K562 (cell line): ENCODE measurements around the gene DHDH. TPM values are rescaled to one million over a fixed set of nuclear protein-coding genes. Genes with fewer than 3 reads are reported as not detected.

ENCODE experiments used
- BRD9 ChIP-seq: fragments of 450-650 bp; IDR thresholded peaks from 2 replicates; pipeline ENCODE4 v1.6.1; 2018; ENCODE audit warnings: low read depth; ENCODE audit not compliant: partially characterized antibody
- ESRRA ChIP-seq: fragments of 450-650 bp; IDR thresholded peaks from 2 replicates; pipeline ENCODE4 v1.6.1; 2014; ENCODE audit warnings: low read depth, mild to moderate bottlenecking, moderate library complexity, borderline replicate concordance
- FOXJ2 ChIP-seq: fragments of 200-800 bp; sonication (Bioruptor generic); IDR thresholded peaks from 2 replicates; pipeline ENCODE4 v1.6.1; 2016; ENCODE audit warnings: missing genetic modification characterization, missing compliant biosample characterization
- HDGF ChIP-seq: fragments of 450-650 bp; IDR thresholded peaks from 2 replicates; pipeline ENCODE4 v1.6.1; 2016
- KAT7 ChIP-seq: sonication (generic); formaldehyde crosslinking; IDR thresholded peaks from 2 replicates; pipeline ENCODE4 v1.8.0; 2022; ENCODE audit warnings: missing genetic modification reagents, mild to moderate bottlenecking, borderline replicate concordance
- MAZ ChIP-seq, 2 experiments: fragments of 450-650 bp in 1 of 2; sonication (generic) in 1 of 2; formaldehyde crosslinking; IDR thresholded peaks in 1 of 2; conservative IDR thresholded peaks in 1 of 2; 2 replicates each; pipeline versions ENCODE4 v1.4.0 to v1.5.0; 2020; ENCODE audit warnings: mild to moderate bottlenecking in 1 of 2, missing genetic modification reagents in 1 of 2
- MBD2 ChIP-seq: sonication (generic); IDR thresholded peaks from 2 replicates; pipeline ENCODE4 v1.6.1; 2016; ENCODE audit warnings: low read depth, borderline replicate concordance
- MYC ChIP-seq, 2 experiments: fragments of 250-450 bp in 1 of 2; sonication (Bioruptor Pico) in 1 of 2; IDR thresholded peaks; 2 replicates each; pipeline versions ENCODE4 v1.5.1 to v1.6.1; 2012 to 2021; ENCODE audit warnings: low read depth in 2 of 2, borderline replicate concordance in 1 of 2, improper control_type of control experiment in 1 of 2, low read length in 1 of 2, mild to moderate bottlenecking in 1 of 2, moderate library complexity in 1 of 2
- PHTF2 ChIP-seq: fragments of 250-450 bp; sonication (Bioruptor Pico); IDR thresholded peaks from 2 replicates; pipeline ENCODE4 v1.5.0; 2021; ENCODE audit warnings: mild to moderate bottlenecking
- POLR2G ChIP-seq: fragments of 200-400 bp; formaldehyde crosslinking; IDR thresholded peaks from 2 replicates; pipeline ENCODE4 v1.6.1; 2017; ENCODE audit warnings: low read depth, mild to moderate bottlenecking, antibody characterized with exemption, low read length, moderate library complexity
- RBBP5 ChIP-seq: fragments of 200-600 bp; sonication (generic); IDR thresholded peaks from 2 replicates; pipeline ENCODE4 v1.6.1; 2012; ENCODE audit warnings: borderline replicate concordance, mild to moderate bottlenecking, low read length, control low read depth, inconsistent platforms; ENCODE audit not compliant: insufficient read depth, poor library complexity, severe bottlenecking
- RBFOX2 ChIP-seq: fragments of 200-400 bp; formaldehyde crosslinking; IDR thresholded peaks from 2 replicates; pipeline ENCODE4 v1.6.1; 2017; ENCODE audit warnings: low read depth, mild to moderate bottlenecking, low read length, moderate library complexity
- SMAD1 ChIP-seq: fragments of 150-350 bp; IDR thresholded peaks from 2 replicates; pipeline ENCODE4 v1.6.1; 2014; ENCODE audit warnings: low read length, low read depth; ENCODE audit not compliant: partially characterized antibody
- SMAD4 ChIP-seq: fragments of 250-450 bp; sonication (Bioruptor Pico); conservative IDR thresholded peaks from 2 replicates; pipeline ENCODE4 v1.8.0; 2021; ENCODE audit warnings: inconsistent platforms, mild to moderate bottlenecking, moderate library complexity
- VEZF1 ChIP-seq: fragments of 200-800 bp; sonication (Bioruptor generic); IDR thresholded peaks from 2 replicates; pipeline ENCODE4 v1.6.1; 2017; ENCODE audit warnings: missing genetic modification characterization, missing compliant biosample characterization
- ZFX ChIP-seq: sonication (generic); formaldehyde crosslinking; IDR thresholded peaks from 2 replicates; pipeline ENCODE4 v1.8.0; 2022; ENCODE audit warnings: mild to moderate bottlenecking, missing genetic modification reagents, moderate library complexity
- ZNF197 ChIP-seq: fragments of 200-800 bp; sonication (Bioruptor generic); IDR thresholded peaks from 2 replicates; pipeline ENCODE4 v1.6.1; 2016; ENCODE audit warnings: low read depth, missing genetic modification characterization, missing compliant biosample characterization
- ZNF224 ChIP-seq: sonication (generic); formaldehyde crosslinking; IDR thresholded peaks from 2 replicates; pipeline ENCODE4 v1.8.0; 2022; ENCODE audit warnings: mild to moderate bottlenecking, missing genetic modification reagents
- polyA plus RNA-seq, 8 experiments: library from polyadenylated mRNA; depleted of rRNA in 4 of 8; stranded (reverse) in 5 of 8; unstranded in 3 of 8; fragments of >200 nt; fragmentation: Nextera tagmentation in 2 of 8; fragmentation: Illumina TruSeq in 1 of 8; extraction: Ambion mirVana in 2 of 8; extraction: Trizol in 1 of 8; gene quantifications; 2 replicates each; pipeline versions ENCODE4 v1.2.1 to v1.2.3, GENCODE V29; 2011 to 2014; ENCODE audit warnings: inconsistent platforms in 1 of 8, missing spikeins in 1 of 8
- total RNA-seq, 7 experiments: library from RNA; depleted of rRNA in 6 of 7; stranded (reverse); fragments of >200 nt in 6 of 7; fragmentation: Illumina TruSeq in 2 of 7; extraction: Trizol in 2 of 7; gene quantifications; 2 replicates each; pipeline versions ENCODE4 v1.2.1 to v1.2.3, GENCODE V29; 2011 to 2021; ENCODE audit warnings: low replicate concordance in 1 of 7
- TF ChIP-seq, protein P1 (sequence below), 2 experiments: fragments of 450-650 bp; IDR thresholded peaks; 2 replicates each; pipeline ENCODE4 v1.6.1; 2018; ENCODE audit warnings: mild to moderate bottlenecking in 2 of 2, low read depth in 1 of 2; ENCODE audit not compliant: partially characterized antibody in 2 of 2

DHDH gene
- total and polyA plus RNA-seq, 9 of the 15 experiments (the other 6 are each of a cell fraction or from before 2014, with no cell fraction given): 0.37 to 1.9 (median 0.87) TPM

DNA sequence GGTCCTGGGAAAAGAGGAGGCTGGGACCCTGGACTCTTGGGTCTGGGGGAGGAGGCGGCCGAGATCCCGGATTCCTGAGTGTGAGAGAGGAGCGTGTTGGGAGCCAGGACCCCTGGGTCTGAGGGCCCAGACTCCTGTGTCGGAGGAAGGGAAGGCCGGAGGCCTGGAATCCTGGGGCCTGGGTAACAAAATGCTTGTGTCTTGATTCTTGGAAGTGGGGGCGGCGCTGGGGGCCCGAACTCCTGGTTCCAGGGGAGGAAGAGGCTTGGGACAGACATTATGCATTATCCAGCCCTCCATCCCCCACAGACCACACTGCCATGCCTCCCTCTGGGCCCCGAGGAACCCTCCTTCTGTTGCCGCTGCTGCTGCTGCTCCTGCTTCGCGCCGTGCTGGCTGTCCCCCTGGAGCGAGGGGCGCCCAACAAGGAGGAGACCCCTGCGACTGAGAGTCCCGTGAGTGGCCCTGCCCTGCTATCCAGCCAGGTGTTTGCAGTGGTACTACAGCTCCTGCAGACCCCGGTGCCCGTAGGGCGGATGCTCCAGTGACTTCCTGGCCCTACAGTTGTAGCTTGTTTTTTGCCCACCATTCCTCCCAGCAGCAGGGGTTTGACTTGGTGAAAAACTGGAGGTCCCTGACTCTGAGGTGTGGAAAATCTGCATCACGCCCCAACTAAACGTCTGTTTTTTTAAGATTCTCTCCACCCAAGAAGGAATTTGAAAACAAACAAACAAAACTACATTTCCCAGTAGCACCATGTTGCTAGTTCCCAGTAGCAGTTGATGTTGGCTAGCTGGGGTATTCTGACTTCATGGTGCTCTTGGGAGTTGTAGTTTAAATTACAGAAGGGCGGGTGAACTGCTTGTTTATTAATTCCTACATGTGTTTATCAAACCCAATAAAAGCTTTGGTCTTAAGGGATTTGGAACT lies 32.8 kb upstream of the DHDH start (continued):
- TF ChIP-seq, protein P1, sequence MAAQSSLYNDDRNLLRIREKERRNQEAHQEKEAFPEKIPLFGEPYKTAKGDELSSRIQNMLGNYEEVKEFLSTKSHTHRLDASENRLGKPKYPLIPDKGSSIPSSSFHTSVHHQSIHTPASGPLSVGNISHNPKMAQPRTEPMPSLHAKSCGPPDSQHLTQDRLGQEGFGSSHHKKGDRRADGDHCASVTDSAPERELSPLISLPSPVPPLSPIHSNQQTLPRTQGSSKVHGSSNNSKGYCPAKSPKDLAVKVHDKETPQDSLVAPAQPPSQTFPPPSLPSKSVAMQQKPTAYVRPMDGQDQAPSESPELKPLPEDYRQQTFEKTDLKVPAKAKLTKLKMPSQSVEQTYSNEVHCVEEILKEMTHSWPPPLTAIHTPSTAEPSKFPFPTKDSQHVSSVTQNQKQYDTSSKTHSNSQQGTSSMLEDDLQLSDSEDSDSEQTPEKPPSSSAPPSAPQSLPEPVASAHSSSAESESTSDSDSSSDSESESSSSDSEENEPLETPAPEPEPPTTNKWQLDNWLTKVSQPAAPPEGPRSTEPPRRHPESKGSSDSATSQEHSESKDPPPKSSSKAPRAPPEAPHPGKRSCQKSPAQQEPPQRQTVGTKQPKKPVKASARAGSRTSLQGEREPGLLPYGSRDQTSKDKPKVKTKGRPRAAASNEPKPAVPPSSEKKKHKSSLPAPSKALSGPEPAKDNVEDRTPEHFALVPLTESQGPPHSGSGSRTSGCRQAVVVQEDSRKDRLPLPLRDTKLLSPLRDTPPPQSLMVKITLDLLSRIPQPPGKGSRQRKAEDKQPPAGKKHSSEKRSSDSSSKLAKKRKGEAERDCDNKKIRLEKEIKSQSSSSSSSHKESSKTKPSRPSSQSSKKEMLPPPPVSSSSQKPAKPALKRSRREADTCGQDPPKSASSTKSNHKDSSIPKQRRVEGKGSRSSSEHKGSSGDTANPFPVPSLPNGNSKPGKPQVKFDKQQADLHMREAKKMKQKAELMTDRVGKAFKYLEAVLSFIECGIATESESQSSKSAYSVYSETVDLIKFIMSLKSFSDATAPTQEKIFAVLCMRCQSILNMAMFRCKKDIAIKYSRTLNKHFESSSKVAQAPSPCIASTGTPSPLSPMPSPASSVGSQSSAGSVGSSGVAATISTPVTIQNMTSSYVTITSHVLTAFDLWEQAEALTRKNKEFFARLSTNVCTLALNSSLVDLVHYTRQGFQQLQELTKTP (IDR thresholded peaks at IDR 0.05; ENCODE audit: low read depth in 1 of 2, partially characterized antibody in 2 of 2): peak in 1 of 2 experiments; percentile 96
- TF ChIP-seq ZNF197 (CRISPR knock-in tag) (0 out of 2 replicates have a peak, but pooled peaks have one; percentile 47), VEZF1 (peak; percentile 50; the same call in 1 of the 2 replicates), ESRRA (no peak), MBD2 (peak; percentile 65; the same call in 1 of the 2 replicates), RBFOX2 (peak; percentile 50), MYC (IDR thresholded peaks at IDR 0.05; ENCODE audit: low read depth, low read length) (no peak), MYC (CRISPR knock-in tag; IDR thresholded peaks at IDR 0.05; ENCODE audit: borderline replicate concordance, low read depth) (peak; percentile 65; the same call in 1 of the 2 replicates), SMAD1 (peak; percentile 38), PHTF2 (CRISPR knock-in tag) (peak; percentile 83; the same call in 1 of the 2 replicates), HDGF (0 out of 2 replicates have a peak, but pooled peaks have one; percentile 7), FOXJ2 (tag) (0 out of 2 replicates have a peak, but pooled peaks have one; percentile 31), KAT7 (peak; percentile 51; the same call in 1 of the 2 replicates), MAZ (CRISPR knock-in tag; conservative IDR thresholded peaks at IDR 0.05 in 1 of 2, IDR thresholded peaks at IDR 0.05 in 1 of 2) (0 out of 4 replicates have a peak, but pooled peaks of 1 of the 2 experiments have one; percentile 64), ZNF224 (no peak), SMAD4 (CRISPR knock-in tag) (0 out of 2 replicates have a peak, but pooled peaks have one; percentile 6), ZFX (CRISPR knock-in tag) (peak; percentile 25; the same call in 1 of the 2 replicates), RBBP5 (peak; percentile 17), BRD9 (peak; percentile 16), POLR2G (peak; percentile 41; the same call in 1 of the 2 replicates)
